HUES6 (cell line): Measurements from ENCODE around the gene IL17RC.

Experiments
- H3K27ac ChIP-seq: 2 replicates; pipeline ENCODE4 v1.7.0; 2013; ENCODE audit warnings: low read depth, mild to moderate bottlenecking, low read length, inconsistent platforms
- H3K27me3 ChIP-seq: 2 replicates; pipeline ENCODE4 v1.6.1; 2013; ENCODE audit warnings: low read length; ENCODE audit not compliant: control insufficient read depth, insufficient read depth
- H3K36me3 ChIP-seq: 2 replicates; pipeline ENCODE4 v1.6.1; 2013; ENCODE audit warnings: low read length; ENCODE audit not compliant: control insufficient read depth, insufficient read depth
- H3K4me1 ChIP-seq: 2 replicates; pipeline ENCODE4 v1.6.1; 2013; ENCODE audit warnings: low read length; ENCODE audit not compliant: control insufficient read depth, insufficient read depth
- H3K4me3 ChIP-seq: 2 replicates; pipeline ENCODE4 v1.5.1; 2013; ENCODE audit warnings: low read depth, low read length
- H3K9ac ChIP-seq: one replicate; pipeline ENCODE4 v1.6.1; 2013; ENCODE audit warnings: mild to moderate bottlenecking, low read length
- H3K9me3 ChIP-seq: 2 replicates; pipeline ENCODE4 v1.6.1; 2013; ENCODE audit warnings: low read depth, low read length; ENCODE audit not compliant: control insufficient read depth, insufficient read depth

IL17RC gene

GRCh38 chr3:9949115-9949514 is 32.2 kb downstream of the IL17RC start:
- no peaks in the 10 kb centered on the region; the same call in 1 of the 2 replicates for H3K27me3 ChIP-seq
- peaks cover 6% of the 10 kb centered on the region; the same call in 1 of the 2 replicates for H3K4me1 ChIP-seq
- no peaks in the 10 kb centered on the region for H3K9me3 ChIP-seq
- no peak overlapping the region for H3K4me3 ChIP-seq
- 0 out of 2 replicates have a peak, but pooled peaks cover 8% of the 10 kb centered on the region for H3K36me3 ChIP-seq
- no peak overlapping the region for H3K27ac ChIP-seq
- H3K9ac ChIP-seq, result no peak overlapping the region

GRCh38 chr3:9949626-9950025 is 32.7 kb downstream of the IL17RC start:
- H3K36me3 ChIP-seq, result 0 out of 2 replicates have a peak, but pooled peaks cover 6% of the 10 kb centered on the region
- H3K9me3 ChIP-seq, result no peaks in the 10 kb centered on the region
- H3K9ac ChIP-seq, result no peak overlapping the region
- no peak overlapping the region for H3K4me3 ChIP-seq
- no peaks in the 10 kb centered on the region; the same call in 1 of the 2 replicates for H3K27me3 ChIP-seq
- H3K27ac ChIP-seq, result no peak overlapping the region
- peaks cover 11% of the 10 kb centered on the region for H3K4me1 ChIP-seq

- Histone ChIP-seq H3K4me1 (peaks cover 25% of the 10 kb centered on the region), H3K4me3 (peak overlapping the region; percentile 96)
These were observed 34.2 kb downstream of the IL17RC start for GRCh38 chr3:9951126-9951525.

GRCh38 chr3:9951598-9951961 is 34.7 kb downstream of the IL17RC start:
- H3K36me3 ChIP-seq, result 0 out of 2 replicates have a peak, but pooled peaks cover 6% of the 10 kb centered on the region
- no peak overlapping the region for H3K27ac ChIP-seq
- H3K9ac ChIP-seq, result peak overlapping the region; percentile 47

More at GRCh38 chr3:9951126-9951525, 34.2 kb downstream of the IL17RC start:
- Histone ChIP-seq H3K27me3 (no peaks in the 10 kb centered on the region; the same call in 1 of the 2 replicates), H3K9ac (peak overlapping the region; percentile 47), H3K36me3 (0 out of 2 replicates have a peak, but pooled peaks cover 6% of the 10 kb centered on the region), H3K27ac (no peak overlapping the region), H3K9me3 (no peaks in the 10 kb centered on the region)

GRCh38 chr3:9951962-9952805 is 35.3 kb downstream of the IL17RC start, which contains the start of gene PRRT3:
Gene PRRT3, minus strand, starts transcription at chr3:9952408. Its CDS starts 2,293 bp downstream, at chr3:9950115.
- H3K27ac ChIP-seq, result no peak within 1 kb of the TSS
- no peaks in the 10 kb centered on the region; the same call in 1 of the 2 replicates for H3K27me3 ChIP-seq
- H3K9me3 ChIP-seq, result no peaks in the 10 kb centered on the region
- H3K36me3 ChIP-seq, result 0 out of 2 replicates have a peak, but pooled peaks cover 6% of the 10 kb centered on the region
- H3K9ac ChIP-seq, result peak within 1 kb of the TSS; percentile 47
- H3K4me3 ChIP-seq, result peak within 1 kb of the TSS; percentile 96
- H3K4me1 ChIP-seq, result peaks cover 25% of the 10 kb centered on the region

More at GRCh38 chr3:9951598-9951961, 34.7 kb downstream of the IL17RC start:
- Histone ChIP-seq H3K4me1 (peaks cover 25% of the 10 kb centered on the region), H3K4me3 (peak overlapping the region; percentile 96), H3K9me3 (no peaks in the 10 kb centered on the region), H3K27me3 (no peaks in the 10 kb centered on the region; the same call in 1 of the 2 replicates)

GRCh38 chr3:9955067-9955502 is 38.2 kb downstream of the IL17RC start:
- no peak overlapping the region for H3K9ac ChIP-seq
- H3K9me3 ChIP-seq, result no peaks in the 10 kb centered on the region
- no peak overlapping the region for H3K27ac ChIP-seq
- H3K27me3 ChIP-seq, result no peaks in the 10 kb centered on the region; the same call in 1 of the 2 replicates
- H3K4me3 ChIP-seq, result no peak overlapping the region
- no peaks in the 10 kb centered on the region for H3K36me3 ChIP-seq
- H3K4me1 ChIP-seq, result peaks cover 25% of the 10 kb centered on the region

GRCh38 chr3:9955611-9956352 is 38.9 kb downstream of the IL17RC start:
- H3K9ac ChIP-seq, result no peak overlapping the region

GRCh38 chr3:9957214-9957613 is 40.3 kb downstream of the IL17RC start:
- H3K9me3 ChIP-seq, result no peaks in the 10 kb centered on the region
- H3K4me3 ChIP-seq, result no peak overlapping the region
- no peaks in the 10 kb centered on the region for H3K36me3 ChIP-seq
- no peaks in the 10 kb centered on the region for H3K27me3 ChIP-seq
- no peak overlapping the region for H3K9ac ChIP-seq
- H3K4me1 ChIP-seq, result peaks cover 19% of the 10 kb centered on the region
- H3K27ac ChIP-seq, result no peak overlapping the region

More at GRCh38 chr3:9955611-9956352, 38.9 kb downstream of the IL17RC start:
- Histone ChIP-seq H3K27ac (no peak overlapping the region), H3K9me3 (no peaks in the 10 kb centered on the region), H3K27me3 (no peaks in the 10 kb centered on the region; the same call in 1 of the 2 replicates), H3K36me3 (no peaks in the 10 kb centered on the region), H3K4me3 (no peak overlapping the region), H3K4me1 (peaks cover 25% of the 10 kb centered on the region)

- peaks cover 36% of the 10 kb centered on the region for H3K36me3 ChIP-seq
These were observed 48.4 kb downstream of the IL17RC start for GRCh38 chr3:9965200-9965875.

GRCh38 chr3:9966841-9967240 is 49.9 kb downstream of the IL17RC start:
- H3K4me3 ChIP-seq, result no peak overlapping the region
- no peaks in the 10 kb centered on the region for H3K27me3 ChIP-seq
- peaks cover 51% of the 10 kb centered on the region for H3K36me3 ChIP-seq
- H3K9ac ChIP-seq, result no peak overlapping the region
- no peak overlapping the region for H3K27ac ChIP-seq
- no peaks in the 10 kb centered on the region for H3K9me3 ChIP-seq
- no peaks in the 10 kb centered on the region for H3K4me1 ChIP-seq

More at GRCh38 chr3:9965200-9965875, 48.4 kb downstream of the IL17RC start:
- Histone ChIP-seq H3K27me3 (no peaks in the 10 kb centered on the region), H3K9me3 (no peaks in the 10 kb centered on the region), H3K4me1 (no peaks in the 10 kb centered on the region), H3K4me3 (no peak overlapping the region), H3K27ac (no peak overlapping the region), H3K9ac (no peak overlapping the region)
